Measurements from ENCODE around the gene LPP. TPM values are rescaled to one million over a fixed set of nuclear protein-coding genes. Genes with fewer than 3 reads are reported as not detected.
A peak's percentile ranks its signal among the peaks of the same experiment; 100 is the strongest.

The LPP gene
- total and polyA plus RNA-seq, 2 of the 4 experiments (the other 2 are of a cell fraction): 16.0 to 130 TPM

GRCh38 chr3:188509316-188509715 is 355.4 kb downstream of the LPP start (continued):
- no peak for TF ChIP-seq CTCF (conservative IDR thresholded peaks at IDR 0.05; ENCODE audit: low read depth, low read length)
- no peak for TF ChIP-seq BHLHE40 (IDR thresholded peaks at IDR 0.05; ENCODE audit: low read depth, low read length)

- H3K4me2 ChIP-seq (ENCODE audit: low read depth, low read length): peak overlapping the region; percentile 44; the same call in 1 of the 2 replicates
- in situ Hi-C loops (cut with MboI; ENCODE audit: low sequenced_read_pairs) (no loop called here), intact Hi-C loops (cut with micrococcal nuclease) (no loop called here), dilution Hi-C loops (cut with HindIII; ENCODE audit: low sequenced_read_pairs, unreplicated experiment) (no loop called here)
- peak overlapping the region; percentile 91 for H2BK5ac ChIP-seq (ENCODE audit: low read depth, low read length, poor library complexity, severe bottlenecking)
- ATAC-seq (ENCODE audit: low read depth) (peak; percentile 69), DNase-seq (peak; percentile 96)
- peaks cover 11% of the 10 kb centered on the region for H3K4me1 ChIP-seq (ENCODE audit: control insufficient read depth, insufficient read depth, low read length)
- H3K9ac ChIP-seq (ENCODE audit: low read depth, low read length): no peak overlapping the region; the same call in 1 of the 2 replicates
- peak overlapping the region; percentile 78; the same call in 1 of the 2 replicates for H2AK5ac ChIP-seq (ENCODE audit: low read depth, low read length)
- ChIA-PET CTCF (no interaction called here), POLR2A (ENCODE audit: unreplicated experiment) (no interaction called here)
- H2AK9ac ChIP-seq (replicated peaks; ENCODE audit: low read depth, low read length, poor library complexity): no peak overlapping the region
- H4K5ac ChIP-seq (ENCODE audit: low read depth, low read length): no peak overlapping the region; the same call in 1 of the 2 replicates
- H4K20me1 ChIP-seq (ENCODE audit: insufficient read depth, low read length): peaks cover 28% of the 10 kb centered on the region
- peak overlapping the region in 1 of 2 experiments; percentile 91; a peak in 3 of 4 replicates for H4K8ac ChIP-seq (ENCODE audit: low read depth in 2 of 2, low read length in 2 of 2)
- H3K79me1 ChIP-seq (ENCODE audit: low read depth in 1 of 2, low read length in 2 of 2): peaks cover 42 to 70% of the 10 kb centered on the region in 2 experiments
- no peaks in the 10 kb centered on the region for H3K27me3 ChIP-seq (ENCODE audit: control insufficient read depth, insufficient read depth, low read length)
- peak overlapping the region; percentile 94 for H2BK120ac ChIP-seq (ENCODE audit: low read depth, low read length)
- H3K9me3 ChIP-seq (ENCODE audit: control insufficient read depth, insufficient read depth, low read length): no peaks in the 10 kb centered on the region
- WGBS, 2 experiments (ENCODE audit: extremely low coverage in 2 of 2, insufficient read length in 1 of 2): no CpG with 5 or more reads among the region's 3 CpGs
- peaks cover 11% of the 10 kb centered on the region for H3K9me1 ChIP-seq (ENCODE audit: insufficient read depth, low read length)
- H2BK15ac ChIP-seq (ENCODE audit: low read depth, low read length): peak overlapping the region; percentile 50; the same call in 1 of the 3 replicates
- peak overlapping the region; percentile 75 for H4K91ac ChIP-seq (ENCODE audit: insufficient read depth, low read depth, low read length)
- no peaks in the 10 kb centered on the region for H3K36me3 ChIP-seq (ENCODE audit: control insufficient read depth, insufficient read depth, low read length)
- H3K23ac ChIP-seq (ENCODE audit: low read depth, low read length): peak overlapping the region; percentile 91; the same call in 1 of the 2 replicates
- no peak overlapping the region for H3K4me3 ChIP-seq (ENCODE audit: insufficient read depth, low read depth, low read length)
- H3K18ac ChIP-seq (ENCODE audit: low read depth, low read length): peak overlapping the region; percentile 54; the same call in 1 of the 2 replicates
- H3K27ac ChIP-seq (ENCODE audit: insufficient read depth, low read length): no peak overlapping the region; the same call in 1 of the 2 replicates
- peak overlapping the region; percentile 49; the same call in 1 of the 2 replicates for H3K56ac ChIP-seq (ENCODE audit: extremely low read depth, insufficient read depth, low read length)
- peak overlapping the region; percentile 96 for H3K14ac ChIP-seq (replicated peaks; ENCODE audit: low read depth, low read length)
- peak overlapping the region; percentile 96 for H2BK20ac ChIP-seq (ENCODE audit: low read depth, low read length)
- BruUV-seq (replicated peaks): no TSS peak
- no peak overlapping the region for H2AFZ ChIP-seq (replicated peaks; ENCODE audit: low read length, poor library complexity)
- peak overlapping the region; percentile 92; the same call in 1 of the 2 replicates for H3K4ac ChIP-seq (ENCODE audit: low read depth, low read length)
- no peak for TF ChIP-seq BHLHE40 (IDR thresholded peaks at IDR 0.05; ENCODE audit: low read depth, low read length)
- peak; percentile 17 for TF ChIP-seq RCOR1 (IDR thresholded peaks at IDR 0.05; ENCODE audit: insufficient replicate concordance, low read length)
These were observed 356.4 kb downstream of the LPP start for GRCh38 chr3:188510366-188510765.
